K562 (cell line): Measurements from ENCODE around the gene SLC6A1. TPM values are rescaled to one million over a fixed set of nuclear protein-coding genes. Genes with fewer than 3 reads are reported as not detected.
A peak's percentile ranks its signal among the peaks of the same experiment; 100 is the strongest.

Experiments
- CHAMP1 ChIP-seq: fragments of 450-650 bp; IDR thresholded peaks from 2 replicates; pipeline ENCODE4 v1.6.1; 2016; ENCODE audit warnings: mild to moderate bottlenecking
- REST ChIP-seq, 2 experiments: fragments of 450-650 bp; formaldehyde crosslinking in 1 of 2; IDR thresholded peaks; 2 replicates each; pipeline versions ENCODE4 v1.4.0 to v1.6.1; 2014 to 2020; ENCODE audit warnings: mild to moderate bottlenecking in 2 of 2, borderline replicate concordance in 1 of 2, low read depth in 1 of 2
- SMARCB1 ChIP-seq: IDR thresholded peaks from 2 replicates; pipeline ENCODE4 v1.6.1; 2011; ENCODE audit warnings: improper control_type of control experiment, low read depth; ENCODE audit not compliant: insufficient read length
- SRF ChIP-seq, 2 experiments: fragments of 250-450, 450-650 bp in 1 of 2; sonication (Bioruptor Pico) in 1 of 2; sonication (generic) in 1 of 2; formaldehyde crosslinking; IDR thresholded peaks; 2 replicates each; pipeline versions ENCODE4 v1.5.0 to v1.5.1; 2020 to 2022; ENCODE audit warnings: mild to moderate bottlenecking in 1 of 2, missing genetic modification reagents in 1 of 2
- STAG1 ChIP-seq: sonication (generic); formaldehyde crosslinking; IDR thresholded peaks from 2 replicates; pipeline ENCODE4 v1.5.0; 2020; ENCODE audit warnings: missing genetic modification reagents, borderline replicate concordance
- ZNF184 ChIP-seq: sonication (generic); formaldehyde crosslinking; IDR thresholded peaks from 2 replicates; pipeline ENCODE4 v1.5.0; 2020; ENCODE audit warnings: missing genetic modification reagents
- polyA plus RNA-seq, 8 experiments: library from polyadenylated mRNA; depleted of rRNA in 4 of 8; stranded (reverse) in 5 of 8; unstranded in 3 of 8; fragments of >200 nt; fragmentation: Nextera tagmentation in 2 of 8; fragmentation: Illumina TruSeq in 1 of 8; extraction: Ambion mirVana in 2 of 8; extraction: Trizol in 1 of 8; gene quantifications; 2 replicates each; pipeline versions ENCODE4 v1.2.1 to v1.2.3, GENCODE V29; 2011 to 2014; ENCODE audit warnings: inconsistent platforms in 1 of 8, missing spikeins in 1 of 8
- total RNA-seq, 7 experiments: library from RNA; depleted of rRNA in 6 of 7; stranded (reverse); fragments of >200 nt in 6 of 7; fragmentation: Illumina TruSeq in 2 of 7; extraction: Trizol in 2 of 7; gene quantifications; 2 replicates each; pipeline versions ENCODE4 v1.2.1 to v1.2.3, GENCODE V29; 2011 to 2021; ENCODE audit warnings: low replicate concordance in 1 of 7

The SLC6A1 gene
- total and polyA plus RNA-seq, 9 of the 15 experiments (the other 6 are each of a cell fraction or from before 2014, with no cell fraction given): not detected

GRCh38 chr3:10964537-10965167, 27.9 kb upstream of the SLC6A1 start (continued):
- TF ChIP-seq CHAMP1 (peak; percentile 43; the same call in 1 of the 2 replicates), ZNF184 (CRISPR knock-in tag) (no peak), REST (IDR thresholded peaks at IDR 0.05; ENCODE audit: borderline replicate concordance) (peak; percentile 99), REST (CRISPR knock-in tag; IDR thresholded peaks at IDR 0.05; ENCODE audit: low read depth) (peak; percentile 95), SMARCB1 (no peak), STAG1 (CRISPR knock-in tag) (0 out of 2 replicates have a peak, but pooled peaks have one; percentile 3), SRF (CRISPR knock-in tag; IDR thresholded peaks at IDR 0.05) (peak in 1 of 2 experiments; percentile 52; a peak in 1 of 4 replicates)
